ENCODE measurements around the gene COL5A1.

COL5A1 gene

GRCh38 chr9:134844821-134845220 lies 203.2 kb downstream of the COL5A1 start:
- DNase-seq (ENCODE audit: low spot score), result no peak
- in situ Hi-C loops (cut with MboI; ENCODE audit: low sequenced_read_pairs, unreplicated experiment), result no loop called here
- TF ChIP-seq, protein P1, sequence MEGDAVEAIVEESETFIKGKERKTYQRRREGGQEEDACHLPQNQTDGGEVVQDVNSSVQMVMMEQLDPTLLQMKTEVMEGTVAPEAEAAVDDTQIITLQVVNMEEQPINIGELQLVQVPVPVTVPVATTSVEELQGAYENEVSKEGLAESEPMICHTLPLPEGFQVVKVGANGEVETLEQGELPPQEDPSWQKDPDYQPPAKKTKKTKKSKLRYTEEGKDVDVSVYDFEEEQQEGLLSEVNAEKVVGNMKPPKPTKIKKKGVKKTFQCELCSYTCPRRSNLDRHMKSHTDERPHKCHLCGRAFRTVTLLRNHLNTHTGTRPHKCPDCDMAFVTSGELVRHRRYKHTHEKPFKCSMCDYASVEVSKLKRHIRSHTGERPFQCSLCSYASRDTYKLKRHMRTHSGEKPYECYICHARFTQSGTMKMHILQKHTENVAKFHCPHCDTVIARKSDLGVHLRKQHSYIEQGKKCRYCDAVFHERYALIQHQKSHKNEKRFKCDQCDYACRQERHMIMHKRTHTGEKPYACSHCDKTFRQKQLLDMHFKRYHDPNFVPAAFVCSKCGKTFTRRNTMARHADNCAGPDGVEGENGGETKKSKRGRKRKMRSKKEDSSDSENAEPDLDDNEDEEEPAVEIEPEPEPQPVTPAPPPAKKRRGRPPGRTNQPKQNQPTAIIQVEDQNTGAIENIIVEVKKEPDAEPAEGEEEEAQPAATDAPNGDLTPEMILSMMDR (IDR thresholded peaks at IDR 0.05; ENCODE audit: borderline replicate concordance, control extremely low read depth, extremely low read depth, insufficient read depth, missing control alignments), result no peak

DNA sequence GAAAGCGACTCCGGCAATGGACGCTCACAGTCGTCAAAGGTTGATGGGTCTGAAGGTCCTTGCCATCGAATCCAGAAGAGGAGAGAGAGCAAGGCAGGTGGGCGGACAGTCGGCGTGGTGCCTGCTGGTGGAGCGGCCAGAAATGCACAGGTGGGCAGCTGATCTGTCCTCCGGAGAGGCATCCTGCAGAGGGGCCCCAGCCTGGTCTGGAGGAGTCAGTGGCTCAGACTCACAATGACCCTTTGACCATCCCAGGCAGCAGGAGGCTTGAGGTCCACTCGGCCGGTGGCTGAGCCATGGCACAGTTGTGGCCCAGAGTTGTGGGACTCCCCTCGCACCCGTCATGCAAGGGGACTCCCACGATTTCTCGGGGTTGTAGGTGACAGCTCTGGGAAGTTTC lies 204.6 kb downstream of the COL5A1 start:
- no peak for DNase-seq (ENCODE audit: low spot score)
- in situ Hi-C loops (cut with MboI; ENCODE audit: low sequenced_read_pairs, unreplicated experiment), result no loop called here
- TF ChIP-seq, protein P1 (IDR thresholded peaks at IDR 0.05; ENCODE audit: borderline replicate concordance, control extremely low read depth, extremely low read depth, insufficient read depth, missing control alignments), result no peak

DNA sequence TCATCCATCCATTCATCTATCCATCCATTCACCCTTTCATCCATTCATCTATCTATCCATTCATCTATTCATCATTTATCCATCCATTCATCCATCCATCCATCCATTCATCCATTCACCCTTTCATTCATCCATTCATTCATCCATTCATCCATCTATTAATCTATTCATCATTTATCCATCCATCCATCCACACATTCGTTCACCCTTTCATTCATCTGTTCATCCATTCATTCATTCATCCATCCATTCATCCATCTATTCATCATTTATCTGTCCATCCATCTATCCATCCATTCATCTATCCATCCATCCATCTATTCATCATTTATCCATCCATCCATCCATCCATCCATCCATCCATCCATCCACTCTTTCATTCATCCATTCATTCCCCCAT lies 205.1 kb downstream of the COL5A1 start:
- TF ChIP-seq, protein P1 (IDR thresholded peaks at IDR 0.05; ENCODE audit: borderline replicate concordance, control extremely low read depth, extremely low read depth, insufficient read depth, missing control alignments), result no peak
- in situ Hi-C loops (cut with MboI; ENCODE audit: low sequenced_read_pairs, unreplicated experiment), result no loop called here
- no peak for DNase-seq (ENCODE audit: low spot score)

DNA sequence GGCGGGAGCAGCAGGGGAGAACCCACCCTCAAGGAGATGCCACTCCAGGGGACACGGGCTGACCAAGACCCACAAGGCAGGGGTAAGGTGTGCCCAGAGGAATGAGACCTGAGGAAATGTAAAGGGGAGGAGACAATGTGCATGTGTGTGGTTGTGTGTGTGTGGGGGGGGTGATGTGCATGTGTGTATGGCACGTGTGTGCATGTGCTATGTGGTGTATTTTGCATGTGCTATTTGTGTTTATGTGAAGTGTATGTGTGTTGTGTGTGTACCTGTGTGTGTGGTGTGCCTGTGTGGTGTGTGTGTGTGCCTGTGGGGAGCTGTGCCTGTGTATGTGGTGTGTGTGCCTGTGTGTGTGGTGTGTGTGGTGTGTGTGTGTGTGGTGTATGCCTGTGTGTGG lies 205.5 kb downstream of the COL5A1 start:
- DNase-seq (ENCODE audit: low spot score), result no peak
- TF ChIP-seq, protein P1 (IDR thresholded peaks at IDR 0.05; ENCODE audit: borderline replicate concordance, control extremely low read depth, extremely low read depth, insufficient read depth, missing control alignments), result no peak
- in situ Hi-C loops (cut with MboI; ENCODE audit: low sequenced_read_pairs, unreplicated experiment), result no loop called here

DNA sequence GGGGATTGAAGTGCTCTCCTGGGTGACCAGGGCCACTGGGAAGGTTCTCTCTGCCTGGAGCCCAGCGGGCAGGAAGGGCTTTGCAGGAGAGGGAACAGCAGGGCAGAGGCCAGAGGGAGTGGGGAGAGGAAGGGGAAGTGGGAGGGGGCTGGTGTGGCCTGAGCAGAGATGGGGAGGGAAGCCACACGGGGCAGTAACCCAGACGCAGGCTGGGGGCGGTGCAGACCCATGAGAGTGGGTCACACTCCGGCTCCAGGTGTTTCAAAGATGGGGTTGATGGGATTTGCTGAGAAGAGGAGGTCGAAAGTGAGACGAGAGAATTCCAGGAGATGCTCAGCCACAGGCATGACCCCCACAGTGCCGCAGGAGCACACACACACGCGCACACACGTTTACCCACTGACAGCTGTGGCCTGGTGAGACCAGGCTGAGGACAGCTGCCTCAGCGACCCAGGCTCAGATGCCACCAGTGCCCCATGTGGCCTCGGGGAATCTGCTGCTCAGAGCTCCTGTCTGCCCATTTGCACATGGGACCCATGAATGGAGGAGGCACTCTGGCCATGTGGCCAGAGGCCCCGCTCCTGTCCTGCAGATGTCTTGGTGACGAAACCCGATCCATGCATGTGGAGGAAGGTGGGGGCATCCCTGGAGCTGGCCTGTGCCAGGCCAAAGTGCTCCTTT lies 206.3 kb downstream of the COL5A1 start:
- in situ Hi-C loops (cut with MboI; ENCODE audit: low sequenced_read_pairs, unreplicated experiment), result no loop called here

DNA sequence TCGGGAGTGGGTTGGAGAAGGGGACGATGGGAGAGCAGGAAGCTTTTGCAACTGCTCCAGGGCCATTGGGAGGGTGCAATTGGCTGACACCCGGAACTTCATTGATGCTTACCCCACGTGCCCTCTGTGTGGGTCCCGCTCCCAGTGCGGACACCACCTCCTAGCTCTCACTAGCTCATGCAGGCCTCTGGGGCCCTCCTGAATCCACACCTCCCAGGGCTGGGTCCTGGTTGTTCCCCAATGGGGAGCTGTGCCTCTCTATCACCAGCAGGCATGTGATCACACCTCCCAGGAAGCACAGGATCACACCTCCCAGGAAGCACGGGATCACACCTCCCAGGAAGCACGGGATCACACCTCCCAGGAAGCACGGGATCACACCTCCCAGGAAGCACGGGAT lies 206.9 kb downstream of the COL5A1 start:
- DNase-seq (ENCODE audit: low spot score), result no peak
- TF ChIP-seq, protein P1 (IDR thresholded peaks at IDR 0.05; ENCODE audit: borderline replicate concordance, control extremely low read depth, extremely low read depth, insufficient read depth, missing control alignments), result no peak
- in situ Hi-C loops (cut with MboI; ENCODE audit: low sequenced_read_pairs, unreplicated experiment), result no loop called here

More for the DNA sequence above, 206.3 kb downstream of the COL5A1 start:
- TF ChIP-seq, protein P1 (IDR thresholded peaks at IDR 0.05; ENCODE audit: borderline replicate concordance, control extremely low read depth, extremely low read depth, insufficient read depth, missing control alignments), result no peak
- DNase-seq (ENCODE audit: low spot score), result no peak

Data from GM13976 (cell line).